Measurements from ENCODE around the gene PLCD4. TPM values are rescaled to one million over a fixed set of nuclear protein-coding genes. Genes with fewer than 3 reads are reported as not detected.

The PLCD4 gene
- total RNA-seq, 1 donor = 0.21 TPM

- no peak overlapping the region for H3K4me3 ChIP-seq (ENCODE audit: low read length)
- H3K4me1 ChIP-seq (ENCODE audit: insufficient read depth, low read length) = no peaks in the 10 kb centered on the region
- no peaks in the 10 kb centered on the region for H3K27me3 ChIP-seq (ENCODE audit: insufficient read depth, low read length)
- no peaks in the 10 kb centered on the region for H3K9me3 ChIP-seq (ENCODE audit: low read depth, low read length)
Observed at GRCh38 chr2:218643751-218644310, 36.1 kb downstream of the PLCD4 start.

- Histone ChIP-seq H3K4me3 (ENCODE audit: low read length) (no peak overlapping the region), H3K4me1 (ENCODE audit: insufficient read depth, low read length) (no peaks in the 10 kb centered on the region), H3K9me3 (ENCODE audit: low read depth, low read length) (no peaks in the 10 kb centered on the region), H3K27me3 (ENCODE audit: insufficient read depth, low read length) (no peaks in the 10 kb centered on the region)
Observed at GRCh38 chr2:218644721-218645120, 37.0 kb downstream of the PLCD4 start.

- Histone ChIP-seq H3K4me3 (ENCODE audit: low read length) (no peak overlapping the region), H3K27me3 (ENCODE audit: insufficient read depth, low read length) (no peaks in the 10 kb centered on the region), H3K9me3 (ENCODE audit: low read depth, low read length) (no peaks in the 10 kb centered on the region), H3K4me1 (ENCODE audit: insufficient read depth, low read length) (no peaks in the 10 kb centered on the region)
Observed at GRCh38 chr2:218645126-218645525, 37.4 kb downstream of the PLCD4 start.

- H3K9me3 ChIP-seq (ENCODE audit: low read depth, low read length) = no peaks in the 10 kb centered on the region
- H3K27me3 ChIP-seq (ENCODE audit: insufficient read depth, low read length) = no peaks in the 10 kb centered on the region
- H3K4me1 ChIP-seq (ENCODE audit: insufficient read depth, low read length) = no peaks in the 10 kb centered on the region
- no peak overlapping the region for H3K4me3 ChIP-seq (ENCODE audit: low read length)
Observed at GRCh38 chr2:218648088-218648786, 40.5 kb downstream of the PLCD4 start.

- no peaks in the 10 kb centered on the region for H3K27me3 ChIP-seq (ENCODE audit: insufficient read depth, low read length)
- no peaks in the 10 kb centered on the region for H3K9me3 ChIP-seq (ENCODE audit: low read depth, low read length)
- no peaks in the 10 kb centered on the region for H3K4me1 ChIP-seq (ENCODE audit: insufficient read depth, low read length)
- no peak overlapping the region for H3K4me3 ChIP-seq (ENCODE audit: low read length)
Observed at GRCh38 chr2:218648787-218649100, 41.0 kb downstream of the PLCD4 start.

- peaks cover 16% of the 10 kb centered on the region for H3K4me1 ChIP-seq (ENCODE audit: insufficient read depth, low read length)
- no peak overlapping the region for H3K4me3 ChIP-seq (ENCODE audit: low read length)
- H3K27me3 ChIP-seq (ENCODE audit: insufficient read depth, low read length) = no peaks in the 10 kb centered on the region
- H3K9me3 ChIP-seq (ENCODE audit: low read depth, low read length) = no peaks in the 10 kb centered on the region
Observed at GRCh38 chr2:218655751-218656150, 48.1 kb downstream of the PLCD4 start.

- H3K4me3 ChIP-seq (ENCODE audit: low read length) = peak overlapping the region; percentile 83
- peaks cover 16% of the 10 kb centered on the region for H3K4me1 ChIP-seq (ENCODE audit: insufficient read depth, low read length)
- no peaks in the 10 kb centered on the region for H3K27me3 ChIP-seq (ENCODE audit: insufficient read depth, low read length)
- H3K9me3 ChIP-seq (ENCODE audit: low read depth, low read length) = no peaks in the 10 kb centered on the region
Observed at GRCh38 chr2:218658671-218659257, 51.1 kb downstream of the PLCD4 start.

- Histone ChIP-seq H3K27me3 (ENCODE audit: insufficient read depth, low read length) (no peaks in the 10 kb centered on the region), H3K4me3 (ENCODE audit: low read length) (peak within 1 kb of the TSS; percentile 83)
Observed at GRCh38 chr2:218659258-218659987, 51.7 kb downstream of the PLCD4 start, which contains the start of the genes BCS1L and ZNF142. BCS1L (plus strand) TSS chr2:218659683; CDS start chr2:218660988, 1,305 bp downstream. ZNF142 (minus strand) TSS chr2:218659623; CDS start chr2:218656429, 3,194 bp downstream.

GRCh38 chr2:218659988-218660358 is 52.3 kb downstream of the PLCD4 start:
- peak overlapping the region; percentile 83 for H3K4me3 ChIP-seq (ENCODE audit: low read length)
- H3K9me3 ChIP-seq (ENCODE audit: low read depth, low read length) = no peaks in the 10 kb centered on the region
- H3K27me3 ChIP-seq (ENCODE audit: insufficient read depth, low read length) = no peaks in the 10 kb centered on the region
- peaks cover 16% of the 10 kb centered on the region for H3K4me1 ChIP-seq (ENCODE audit: insufficient read depth, low read length)

More at GRCh38 chr2:218659258-218659987, 51.7 kb downstream of the PLCD4 start, which contains the start of the genes BCS1L and ZNF142:
- Histone ChIP-seq H3K9me3 (ENCODE audit: low read depth, low read length) (no peaks in the 10 kb centered on the region), H3K4me1 (ENCODE audit: insufficient read depth, low read length) (peaks cover 16% of the 10 kb centered on the region)

- Histone ChIP-seq H3K9me3 (ENCODE audit: low read depth, low read length) (no peaks in the 10 kb centered on the region), H3K27me3 (ENCODE audit: insufficient read depth, low read length) (no peaks in the 10 kb centered on the region), H3K4me3 (ENCODE audit: low read length) (no peak overlapping the region), H3K4me1 (ENCODE audit: insufficient read depth, low read length) (peaks cover 16% of the 10 kb centered on the region)
Observed at GRCh38 chr2:218662377-218662776, 54.7 kb downstream of the PLCD4 start.

GRCh38 chr2:218662827-218663226 is 55.1 kb downstream of the PLCD4 start:
- Histone ChIP-seq H3K4me1 (ENCODE audit: insufficient read depth, low read length) (peaks cover 16% of the 10 kb centered on the region), H3K4me3 (ENCODE audit: low read length) (no peak overlapping the region), H3K9me3 (ENCODE audit: low read depth, low read length) (no peaks in the 10 kb centered on the region), H3K27me3 (ENCODE audit: insufficient read depth, low read length) (no peaks in the 10 kb centered on the region)

GRCh38 chr2:218663901-218664300 is 56.2 kb downstream of the PLCD4 start:
- Histone ChIP-seq H3K27me3 (ENCODE audit: insufficient read depth, low read length) (no peaks in the 10 kb centered on the region), H3K4me3 (ENCODE audit: low read length) (no peak overlapping the region), H3K4me1 (ENCODE audit: insufficient read depth, low read length) (peaks cover 7% of the 10 kb centered on the region), H3K9me3 (ENCODE audit: low read depth, low read length) (no peaks in the 10 kb centered on the region)

GRCh38 chr2:218664653-218665052 is 57.0 kb downstream of the PLCD4 start:
- Histone ChIP-seq H3K9me3 (ENCODE audit: low read depth, low read length) (no peaks in the 10 kb centered on the region), H3K4me3 (ENCODE audit: low read length) (no peak overlapping the region), H3K27me3 (ENCODE audit: insufficient read depth, low read length) (no peaks in the 10 kb centered on the region), H3K4me1 (ENCODE audit: insufficient read depth, low read length) (peaks cover 7% of the 10 kb centered on the region)

- no peaks in the 10 kb centered on the region for H3K27me3 ChIP-seq (ENCODE audit: insufficient read depth, low read length)
- H3K4me3 ChIP-seq (ENCODE audit: low read length) = peak overlapping the region; percentile 61
- H3K9me3 ChIP-seq (ENCODE audit: low read depth, low read length) = no peaks in the 10 kb centered on the region
- peaks cover 18% of the 10 kb centered on the region for H3K4me1 ChIP-seq (ENCODE audit: insufficient read depth, low read length)
Observed at GRCh38 chr2:218671097-218671653, 63.5 kb downstream of the PLCD4 start.

Measured in mononuclear cell (primary cell).